Measurements from ENCODE around the gene GP2.

DNA sequence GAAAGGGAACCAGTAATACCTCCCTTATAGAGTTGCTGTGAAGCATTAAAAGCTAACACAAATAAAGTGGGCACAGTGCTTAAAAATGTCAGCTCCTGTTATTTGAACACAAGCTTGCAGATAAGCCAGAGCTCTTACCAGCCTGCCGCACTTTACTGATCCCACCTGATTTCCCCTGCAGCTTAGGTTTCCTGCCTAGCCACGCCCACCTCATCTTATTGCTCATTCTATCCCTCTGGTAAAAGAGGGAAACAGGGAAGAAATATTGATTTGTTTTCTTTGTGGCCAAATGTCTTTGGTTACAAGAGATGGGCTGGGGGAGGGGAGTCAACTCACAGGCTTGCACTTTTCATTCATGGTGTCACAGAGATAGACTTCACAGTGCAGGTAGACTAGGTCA lies 9.6 kb upstream of the GP2 start:
- TF ChIP-seq, protein P1, sequence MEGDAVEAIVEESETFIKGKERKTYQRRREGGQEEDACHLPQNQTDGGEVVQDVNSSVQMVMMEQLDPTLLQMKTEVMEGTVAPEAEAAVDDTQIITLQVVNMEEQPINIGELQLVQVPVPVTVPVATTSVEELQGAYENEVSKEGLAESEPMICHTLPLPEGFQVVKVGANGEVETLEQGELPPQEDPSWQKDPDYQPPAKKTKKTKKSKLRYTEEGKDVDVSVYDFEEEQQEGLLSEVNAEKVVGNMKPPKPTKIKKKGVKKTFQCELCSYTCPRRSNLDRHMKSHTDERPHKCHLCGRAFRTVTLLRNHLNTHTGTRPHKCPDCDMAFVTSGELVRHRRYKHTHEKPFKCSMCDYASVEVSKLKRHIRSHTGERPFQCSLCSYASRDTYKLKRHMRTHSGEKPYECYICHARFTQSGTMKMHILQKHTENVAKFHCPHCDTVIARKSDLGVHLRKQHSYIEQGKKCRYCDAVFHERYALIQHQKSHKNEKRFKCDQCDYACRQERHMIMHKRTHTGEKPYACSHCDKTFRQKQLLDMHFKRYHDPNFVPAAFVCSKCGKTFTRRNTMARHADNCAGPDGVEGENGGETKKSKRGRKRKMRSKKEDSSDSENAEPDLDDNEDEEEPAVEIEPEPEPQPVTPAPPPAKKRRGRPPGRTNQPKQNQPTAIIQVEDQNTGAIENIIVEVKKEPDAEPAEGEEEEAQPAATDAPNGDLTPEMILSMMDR (IDR thresholded peaks at IDR 0.05 in 8 of 11, conservative IDR thresholded peaks at IDR 0.05 in 3 of 11): no peak
- TF ChIP-seq POLR2A (IDR thresholded peaks at IDR 0.05): no peak
